Measurements from ENCODE around the gene COL16A1.
"Not testable (repeated sequence)": the region's sequence is repeated elsewhere in the genome, so short reads cannot be mapped to it uniquely, and the experiment has no call there.

Gene COL16A1

GRCh38 chr1:31732751-31733289 lies 29.0 kb upstream of the COL16A1 start:
- DNase-seq, result no peak

- DNase-seq, result no peak
Measured at GRCh38 chr1:31732343-31732742, 28.5 kb upstream of the COL16A1 start.

- DNase-seq, result no peak
Measured at GRCh38 chr1:31731049-31731565, 27.3 kb upstream of the COL16A1 start.

- DNase-seq, result no peak
Measured at GRCh38 chr1:31730336-31731048, 26.7 kb upstream of the COL16A1 start.

- no peak for DNase-seq
Measured at GRCh38 chr1:31727849-31728248, 24.0 kb upstream of the COL16A1 start.

GRCh38 chr1:31727195-31727594 lies 23.4 kb upstream of the COL16A1 start:
- DNase-seq, result no peak

- no peak for DNase-seq
Measured at GRCh38 chr1:31726715-31727114, 22.9 kb upstream of the COL16A1 start.

GRCh38 chr1:31725777-31726535 lies 22.1 kb upstream of the COL16A1 start:
- DNase-seq, result no peak

GRCh38 chr1:31725134-31725533 lies 21.3 kb upstream of the COL16A1 start:
- DNase-seq, result no peak

- no peak for DNase-seq
Measured at GRCh38 chr1:31723828-31724359, 20.1 kb upstream of the COL16A1 start.

GRCh38 chr1:31718327-31718897 lies 14.6 kb upstream of the COL16A1 start:
- no peak for DNase-seq

GRCh38 chr1:31717341-31717740 lies 13.5 kb upstream of the COL16A1 start:
- no peak for DNase-seq

GRCh38 chr1:31715873-31716220 lies 12.0 kb upstream of the COL16A1 start:
- no peak for DNase-seq

GRCh38 chr1:31715087-31715872 lies 11.5 kb upstream of the COL16A1 start:
- DNase-seq, result peak; percentile 20

- peak; percentile 38 for DNase-seq
Measured at GRCh38 chr1:31714442-31715086, 10.7 kb upstream of the COL16A1 start.

- no peak for DNase-seq
Measured at GRCh38 chr1:31712630-31713029, 8.8 kb upstream of the COL16A1 start.

- no peak for DNase-seq
Measured at GRCh38 chr1:31712068-31712467, 8.3 kb upstream of the COL16A1 start.

- no peak for DNase-seq
Measured at GRCh38 chr1:31708324-31708723, 4.5 kb upstream of the COL16A1 start.

- DNase-seq, result no peak
Measured at GRCh38 chr1:31707711-31708110, 3.9 kb upstream of the COL16A1 start.

- DNase-seq, result not testable (repeated sequence)
Measured at GRCh38 chr1:31707059-31707600, 3.3 kb upstream of the COL16A1 start.

GRCh38 chr1:31706384-31707058 lies 2.7 kb upstream of the COL16A1 start:
- no peak for DNase-seq
